GM12892 (cell line): Measurements from ENCODE around the gene LPAR6.

Experiments used
- POLR2A ChIP-seq: IDR thresholded peaks from 2 replicates; pipeline ENCODE4 v1.6.1; 2011; ENCODE audit warnings: low read depth, low read length, control low read depth
- POLR2AphosphoS5 ChIP-seq: IDR thresholded peaks from 2 replicates; pipeline ENCODE4 v1.6.1; 2011; ENCODE audit warnings: low read depth, low read length, control low read depth
- TAF1 ChIP-seq: IDR thresholded peaks from 2 replicates; pipeline ENCODE4 v1.6.1; 2011; ENCODE audit warnings: low read depth, mild to moderate bottlenecking, control low read depth, low read length, borderline replicate concordance

DNA sequence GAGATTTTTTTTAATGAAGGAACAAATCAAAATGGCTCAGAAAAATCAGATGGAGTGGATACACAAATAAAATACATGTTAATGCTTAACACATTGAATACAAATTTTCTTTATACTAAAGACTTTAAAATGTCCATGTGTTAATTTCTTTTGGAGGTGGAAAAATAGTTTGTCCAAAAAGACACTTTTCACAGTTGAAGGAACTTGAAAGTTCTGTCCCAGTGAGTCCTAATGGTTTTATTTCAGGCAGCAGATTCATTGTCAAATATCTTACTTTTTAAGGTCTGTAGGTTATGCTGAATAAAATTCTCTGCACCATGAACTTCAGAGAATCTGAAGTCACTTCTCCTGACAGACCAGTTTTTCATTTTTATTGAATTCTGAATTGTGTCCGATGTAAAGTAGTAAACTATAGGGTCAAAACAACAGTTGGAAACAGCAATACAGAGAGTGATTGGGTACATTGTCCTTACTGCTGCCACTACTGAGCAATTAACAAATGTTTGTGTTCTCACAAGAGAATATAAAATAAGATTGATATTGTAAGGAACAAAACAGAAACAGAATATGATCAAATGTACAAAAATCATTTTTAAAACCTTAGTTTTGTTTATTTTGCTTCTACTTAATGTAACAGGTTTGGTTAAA is 1.6 kb downstream of the LPAR6 start:
- TF ChIP-seq POLR2A (no peak), POLR2AphosphoS5 (no peak), TAF1 (no peak)
